Gastrocnemius medialis (tissue), 4 donors: ENCODE data around the gene CST8.

Experiments
- POLR2A ChIP-seq, 2 donors: fragments of 450-650 bp; IDR thresholded peaks; one replicate each; pipeline ENCODE4 v1.6.1; 2017; ENCODE audit warnings: antibody characterized with exemption in 2 of 2, mild to moderate bottlenecking in 2 of 2, moderate library complexity in 2 of 2
- TF ChIP-seq, protein P1 (sequence below), 5 experiments: fragments of 450-650 bp in 3 of 5; fragments of 200-600 bp in 2 of 5; sonication (generic) in 2 of 5; IDR thresholded peaks in 4 of 5; conservative IDR thresholded peaks in 1 of 5; 1 replicate in 4 of 5; 2 replicates in 1 of 5; pipeline ENCODE4 v1.5.1; 2016 to 2019; ENCODE audit warnings: antibody characterized with exemption in 5 of 5, mild to moderate bottlenecking in 3 of 5, moderate library complexity in 3 of 5

GRCh38 chr20:23537030-23537429 is 46.1 kb downstream of the CST8 start:
- TF ChIP-seq, protein P1, sequence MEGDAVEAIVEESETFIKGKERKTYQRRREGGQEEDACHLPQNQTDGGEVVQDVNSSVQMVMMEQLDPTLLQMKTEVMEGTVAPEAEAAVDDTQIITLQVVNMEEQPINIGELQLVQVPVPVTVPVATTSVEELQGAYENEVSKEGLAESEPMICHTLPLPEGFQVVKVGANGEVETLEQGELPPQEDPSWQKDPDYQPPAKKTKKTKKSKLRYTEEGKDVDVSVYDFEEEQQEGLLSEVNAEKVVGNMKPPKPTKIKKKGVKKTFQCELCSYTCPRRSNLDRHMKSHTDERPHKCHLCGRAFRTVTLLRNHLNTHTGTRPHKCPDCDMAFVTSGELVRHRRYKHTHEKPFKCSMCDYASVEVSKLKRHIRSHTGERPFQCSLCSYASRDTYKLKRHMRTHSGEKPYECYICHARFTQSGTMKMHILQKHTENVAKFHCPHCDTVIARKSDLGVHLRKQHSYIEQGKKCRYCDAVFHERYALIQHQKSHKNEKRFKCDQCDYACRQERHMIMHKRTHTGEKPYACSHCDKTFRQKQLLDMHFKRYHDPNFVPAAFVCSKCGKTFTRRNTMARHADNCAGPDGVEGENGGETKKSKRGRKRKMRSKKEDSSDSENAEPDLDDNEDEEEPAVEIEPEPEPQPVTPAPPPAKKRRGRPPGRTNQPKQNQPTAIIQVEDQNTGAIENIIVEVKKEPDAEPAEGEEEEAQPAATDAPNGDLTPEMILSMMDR (IDR thresholded peaks at IDR 0.05 in 4 of 5, conservative IDR thresholded peaks at IDR 0.05 in 1 of 5), result no peak
- TF ChIP-seq POLR2A (IDR thresholded peaks at IDR 0.05), result no peak
